ENCODE measurements around the gene SLC27A1.
"Not testable (repeated sequence)": the region's sequence is repeated elsewhere in the genome, so short reads cannot be mapped to it uniquely, and the experiment has no call there.

Gene SLC27A1

GRCh38 chr19:17539238-17540117 is 69.2 kb downstream of the SLC27A1 start:
- peak; percentile 97 for DNase-seq

GRCh38 chr19:17540174-17540573 is 69.8 kb downstream of the SLC27A1 start:
- DNase-seq, result peak; percentile 28

- no peak for DNase-seq
These were observed 70.9 kb downstream of the SLC27A1 start for GRCh38 chr19:17541184-17541759.

- no peak for DNase-seq
These were observed 71.7 kb downstream of the SLC27A1 start for GRCh38 chr19:17542042-17542441.

- no peak for DNase-seq
These were observed 72.7 kb downstream of the SLC27A1 start for GRCh38 chr19:17542793-17543582.

- DNase-seq, result no peak
These were observed 73.7 kb downstream of the SLC27A1 start for GRCh38 chr19:17543986-17544385.

GRCh38 chr19:17544418-17544817 is 74.1 kb downstream of the SLC27A1 start:
- DNase-seq, result no peak

- no peak for DNase-seq
These were observed 77.8 kb downstream of the SLC27A1 start for GRCh38 chr19:17548145-17548544.

GRCh38 chr19:17549085-17549740 is 78.9 kb downstream of the SLC27A1 start:
- no peak for DNase-seq

GRCh38 chr19:17550076-17550667 is 79.8 kb downstream of the SLC27A1 start:
- no peak for DNase-seq

- DNase-seq, result not testable (repeated sequence)
These were observed 82.4 kb downstream of the SLC27A1 start for GRCh38 chr19:17552735-17553134.

GRCh38 chr19:17553256-17553655 is 82.9 kb downstream of the SLC27A1 start:
- DNase-seq, result no peak

- DNase-seq, result no peak
These were observed 84.7 kb downstream of the SLC27A1 start for GRCh38 chr19:17554968-17555479.

- DNase-seq, result peak; percentile 97
These were observed 85.2 kb downstream of the SLC27A1 start, which contains the start of gene COLGALT1 for GRCh38 chr19:17555480-17555928. TSS of gene COLGALT1 (plus strand) at chr19:17555649. CDS start at chr19:17555714, 65 bp downstream.
